GM12878 (cell line): Measurements from ENCODE around the gene AP3D1. TPM values are rescaled to one million over a fixed set of nuclear protein-coding genes. Genes with fewer than 3 reads are reported as not detected.
A peak's percentile ranks its signal among the peaks of the same experiment; 100 is the strongest.

Experiments used
- BCL3 ChIP-seq: IDR thresholded peaks from 2 replicates; pipeline ENCODE4 v1.6.1; 2011; ENCODE audit warnings: borderline replicate concordance, low read depth, mild to moderate bottlenecking, moderate library complexity, low read length; ENCODE audit not compliant: insufficient read depth, poor library complexity, severe bottlenecking
- BHLHE40 ChIP-seq, 2 experiments: fragments of 450-650 bp in 1 of 2; IDR thresholded peaks; 2 replicates each; pipeline ENCODE4 v1.6.1; 2011 to 2017; ENCODE audit warnings: low read depth in 2 of 2, borderline replicate concordance in 1 of 2, improper control_type of control experiment in 1 of 2, low read length in 1 of 2, mild to moderate bottlenecking in 1 of 2
- CBFB ChIP-seq: IDR thresholded peaks from 2 replicates; pipeline ENCODE4 v1.6.1; 2016; ENCODE audit warnings: antibody characterized with exemption, low read depth
- DPF2 ChIP-seq: fragments of 450-650 bp; IDR thresholded peaks from 2 replicates; pipeline ENCODE4 v1.6.1; 2017; ENCODE audit warnings: mild to moderate bottlenecking
- EP300 ChIP-seq, 2 experiments: fragments of 150-350 bp in 1 of 2; IDR thresholded peaks; 2 replicates each; pipeline ENCODE4 v1.6.1; 2011 to 2012; ENCODE audit warnings: low read depth in 2 of 2, low read length in 2 of 2, borderline replicate concordance in 1 of 2, improper control_type of control experiment in 1 of 2, inconsistent platforms in 1 of 2; ENCODE audit not compliant: control insufficient read depth in 1 of 2
- HDAC2 ChIP-seq: fragments of 200-600 bp; sonication (generic); IDR thresholded peaks from 2 replicates; pipeline ENCODE4 v1.6.1; 2017
- HDAC6 ChIP-seq: fragments of 200-600 bp; sonication (generic); IDR thresholded peaks from one replicate; pipeline ENCODE4 v1.8.0; 2017; ENCODE audit warnings: antibody characterized with exemption; ENCODE audit not compliant: unreplicated experiment
- HDGF ChIP-seq: fragments of 450-650 bp; IDR thresholded peaks from 2 replicates; pipeline ENCODE4 v1.6.1; 2016; ENCODE audit warnings: antibody characterized with exemption
- IKZF1 ChIP-seq: fragments of 450-650 bp; conservative IDR thresholded peaks from 2 replicates; pipeline ENCODE4 v1.6.1; 2017; ENCODE audit warnings: antibody characterized with exemption, mild to moderate bottlenecking
- IRF4 ChIP-seq: IDR thresholded peaks from 2 replicates; pipeline ENCODE4 v1.6.1; 2011; ENCODE audit warnings: low read depth, low read length
- KAT2A ChIP-seq: conservative IDR thresholded peaks from 2 replicates; pipeline ENCODE4 v1.6.1; 2011; ENCODE audit warnings: low read depth, low read length; ENCODE audit not compliant: control insufficient read depth
- KLF5 ChIP-seq: fragments of 450-650 bp; IDR thresholded peaks from 2 replicates; pipeline ENCODE4 v1.6.1; 2014; ENCODE audit warnings: mild to moderate bottlenecking; ENCODE audit not compliant: partially characterized antibody
- MAX ChIP-seq: IDR thresholded peaks from 2 replicates; pipeline ENCODE4 v1.6.1; 2012; ENCODE audit warnings: low read depth, low read length, improper control_type of control experiment
- MYB ChIP-seq: fragments of 150-350 bp; IDR thresholded peaks from 2 replicates; pipeline ENCODE4 v1.6.1; 2014; ENCODE audit warnings: mild to moderate bottlenecking, low read depth, low read length, borderline replicate concordance
- NR2F1 ChIP-seq: fragments of 450-650 bp; conservative IDR thresholded peaks from 2 replicates; pipeline ENCODE4 v1.6.1; 2017; ENCODE audit warnings: mild to moderate bottlenecking
- PAX8 ChIP-seq: fragments of 450-650 bp; IDR thresholded peaks from 2 replicates; pipeline ENCODE4 v1.6.1; 2017; ENCODE audit warnings: mild to moderate bottlenecking, moderate library complexity
- PKNOX1 ChIP-seq: fragments of 450-650 bp; IDR thresholded peaks from 2 replicates; pipeline ENCODE4 v1.6.1; 2016; ENCODE audit warnings: mild to moderate bottlenecking
- POU2F2 ChIP-seq: IDR thresholded peaks from 3 replicates; pipeline ENCODE4 v1.6.1; 2011; ENCODE audit warnings: low read depth, mild to moderate bottlenecking, low read length, borderline replicate concordance
- RCOR1 ChIP-seq: conservative IDR thresholded peaks from 2 replicates; pipeline ENCODE4 v1.6.1; 2012; ENCODE audit warnings: low read depth, low read length, improper control_type of control experiment
- SIX5 ChIP-seq: IDR thresholded peaks from 2 replicates; pipeline ENCODE4 v1.6.1; 2011; ENCODE audit warnings: mild to moderate bottlenecking, low read depth, low read length, moderate library complexity; ENCODE audit not compliant: severe bottlenecking
- SMAD5 ChIP-seq: IDR thresholded peaks from 2 replicates; pipeline ENCODE4 v1.6.1; 2016; ENCODE audit warnings: antibody characterized with exemption, low read depth
- SRF ChIP-seq, 2 experiments: IDR thresholded peaks; 2 replicates each; pipeline ENCODE4 v1.6.1; 2011; ENCODE audit warnings: low read depth in 2 of 2, low read length in 2 of 2, mild to moderate bottlenecking in 1 of 2, moderate library complexity in 1 of 2
- TAF1 ChIP-seq: IDR thresholded peaks from 2 replicates; pipeline ENCODE4 v1.6.1; 2011; ENCODE audit warnings: mild to moderate bottlenecking, low read depth, low read length, borderline replicate concordance
- WRNIP1 ChIP-seq: IDR thresholded peaks from 2 replicates; pipeline ENCODE4 v1.6.1; 2011; ENCODE audit warnings: low read depth, low read length, improper control_type of control experiment, borderline replicate concordance
- ZNF207 ChIP-seq: fragments of 450-650 bp; IDR thresholded peaks from 2 replicates; pipeline ENCODE4 v1.6.1; 2014; ENCODE audit warnings: antibody characterized with exemption, mild to moderate bottlenecking, borderline replicate concordance
- ZNF622 ChIP-seq: fragments of 450-650 bp; IDR thresholded peaks from 2 replicates; pipeline ENCODE4 v1.6.1; 2017; ENCODE audit warnings: mild to moderate bottlenecking, inconsistent platforms
- polyA plus RNA-seq, 11 experiments: library from polyadenylated mRNA; depleted of rRNA in 4 of 11; unstranded in 6 of 11; stranded (reverse) in 5 of 11; fragments of >200 nt; fragmentation: Nextera tagmentation in 4 of 11; fragmentation: Illumina TruSeq in 1 of 11; extraction: Ambion mirVana in 4 of 11; extraction: Trizol in 1 of 11; gene quantifications; 1 replicate in 1 of 11; 2 replicates in 10 of 11; pipeline versions ENCODE4 v1.2.1 to v1.2.3, GENCODE V29; 2011 to 2016; ENCODE audit warnings: inconsistent platforms in 2 of 11, missing spikeins in 2 of 11, low read depth in 1 of 11
- total RNA-seq, 4 experiments: library from RNA; depleted of rRNA in 3 of 4; stranded (reverse); fragments of >200 nt in 3 of 4; fragmentation: Illumina TruSeq in 1 of 4; extraction: Trizol in 1 of 4; gene quantifications; 2 replicates each; pipeline versions ENCODE4 v1.2.1 to v1.2.3, GENCODE V29; 2013 to 2021
- TF ChIP-seq, protein P1 (sequence below): IDR thresholded peaks from 2 replicates; pipeline ENCODE4 v1.6.1; 2012; ENCODE audit warnings: low read length, inconsistent platforms

Gene AP3D1
- total and polyA plus RNA-seq, 10 of the 15 experiments (the other 5 are each of a cell fraction or from before 2014, with no cell fraction given) = 1.5 to 108 (median 59.1) TPM

- TF ChIP-seq POU2F2 (peak; percentile 95), EP300 (IDR thresholded peaks at IDR 0.05; ENCODE audit: borderline replicate concordance in 1 of 2, control insufficient read depth in 1 of 2, low read depth in 2 of 2, low read length in 2 of 2) (no peak), KLF5 (peak; percentile 37), WRNIP1 (no peak), TAF1 (peak; percentile 94), MAX (peak; percentile 17; the same call in 1 of the 2 replicates), SIX5 (no peak), HDGF (peak; percentile 69), SRF (IDR thresholded peaks at IDR 0.05; ENCODE audit: low read depth in 2 of 2, low read length in 2 of 2) (no peak; a peak in 1 of 4 replicates), MYB (0 out of 2 replicates have a peak, but pooled peaks have one; percentile 19), IKZF1 (peak; percentile 99), IRF4 (no peak), SMAD5 (peak; percentile 96), ZNF622 (no peak; the same call in 1 of the 2 replicates), PAX8 (no peak), RCOR1 (no peak), NR2F1 (peak; percentile 73), PKNOX1 (0 out of 2 replicates have a peak, but pooled peaks have one; percentile 31), KAT2A (no peak), HDAC2 (peak; percentile 95; the same call in 1 of the 2 replicates), BHLHE40 (IDR thresholded peaks at IDR 0.05; ENCODE audit: borderline replicate concordance in 1 of 2, low read depth in 2 of 2, low read length in 1 of 2) (peak; percentile 89 to 96), DPF2 (peak; percentile 63), ZNF207 (no peak), BCL3 (no peak), CBFB (peak; percentile 68), HDAC6 (peak; percentile 90)
- TF ChIP-seq, protein P1, sequence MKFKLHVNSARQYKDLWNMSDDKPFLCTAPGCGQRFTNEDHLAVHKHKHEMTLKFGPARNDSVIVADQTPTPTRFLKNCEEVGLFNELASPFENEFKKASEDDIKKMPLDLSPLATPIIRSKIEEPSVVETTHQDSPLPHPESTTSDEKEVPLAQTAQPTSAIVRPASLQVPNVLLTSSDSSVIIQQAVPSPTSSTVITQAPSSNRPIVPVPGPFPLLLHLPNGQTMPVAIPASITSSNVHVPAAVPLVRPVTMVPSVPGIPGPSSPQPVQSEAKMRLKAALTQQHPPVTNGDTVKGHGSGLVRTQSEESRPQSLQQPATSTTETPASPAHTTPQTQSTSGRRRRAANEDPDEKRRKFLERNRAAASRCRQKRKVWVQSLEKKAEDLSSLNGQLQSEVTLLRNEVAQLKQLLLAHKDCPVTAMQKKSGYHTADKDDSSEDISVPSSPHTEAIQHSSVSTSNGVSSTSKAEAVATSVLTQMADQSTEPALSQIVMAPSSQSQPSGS = no peak
Observed at GRCh38 chr19:2050991-2051772, 100.2 kb downstream of the AP3D1 start, which contains the start of gene MKNK2 (continued).
